ENCODE data around the gene MAP4K3.

GRCh38 chr2:39434233-39434897 is 2.7 kb downstream of the MAP4K3 start:
- TF ChIP-seq POLR2AphosphoS5 (IDR thresholded peaks at IDR 0.05; ENCODE audit: low read depth, low read length) = no peak
- TF ChIP-seq, protein P1, sequence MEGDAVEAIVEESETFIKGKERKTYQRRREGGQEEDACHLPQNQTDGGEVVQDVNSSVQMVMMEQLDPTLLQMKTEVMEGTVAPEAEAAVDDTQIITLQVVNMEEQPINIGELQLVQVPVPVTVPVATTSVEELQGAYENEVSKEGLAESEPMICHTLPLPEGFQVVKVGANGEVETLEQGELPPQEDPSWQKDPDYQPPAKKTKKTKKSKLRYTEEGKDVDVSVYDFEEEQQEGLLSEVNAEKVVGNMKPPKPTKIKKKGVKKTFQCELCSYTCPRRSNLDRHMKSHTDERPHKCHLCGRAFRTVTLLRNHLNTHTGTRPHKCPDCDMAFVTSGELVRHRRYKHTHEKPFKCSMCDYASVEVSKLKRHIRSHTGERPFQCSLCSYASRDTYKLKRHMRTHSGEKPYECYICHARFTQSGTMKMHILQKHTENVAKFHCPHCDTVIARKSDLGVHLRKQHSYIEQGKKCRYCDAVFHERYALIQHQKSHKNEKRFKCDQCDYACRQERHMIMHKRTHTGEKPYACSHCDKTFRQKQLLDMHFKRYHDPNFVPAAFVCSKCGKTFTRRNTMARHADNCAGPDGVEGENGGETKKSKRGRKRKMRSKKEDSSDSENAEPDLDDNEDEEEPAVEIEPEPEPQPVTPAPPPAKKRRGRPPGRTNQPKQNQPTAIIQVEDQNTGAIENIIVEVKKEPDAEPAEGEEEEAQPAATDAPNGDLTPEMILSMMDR (IDR thresholded peaks at IDR 0.05) = no peak

Measured in Panc1 (cell line).